CD1c-positive myeloid dendritic cell (primary cell): Measurements from ENCODE around the gene KLHDC10.
"Not testable (repeated sequence)": the region's sequence is repeated elsewhere in the genome, so short reads cannot be mapped to it uniquely, and the experiment has no call there.

Source experiments
- DNase-seq: peaks from one replicate; pipeline ENCODE4 v3.0.0-alpha.2; 2016; ENCODE audit errors: extremely low spot score

KLHDC10 gene

DNA sequence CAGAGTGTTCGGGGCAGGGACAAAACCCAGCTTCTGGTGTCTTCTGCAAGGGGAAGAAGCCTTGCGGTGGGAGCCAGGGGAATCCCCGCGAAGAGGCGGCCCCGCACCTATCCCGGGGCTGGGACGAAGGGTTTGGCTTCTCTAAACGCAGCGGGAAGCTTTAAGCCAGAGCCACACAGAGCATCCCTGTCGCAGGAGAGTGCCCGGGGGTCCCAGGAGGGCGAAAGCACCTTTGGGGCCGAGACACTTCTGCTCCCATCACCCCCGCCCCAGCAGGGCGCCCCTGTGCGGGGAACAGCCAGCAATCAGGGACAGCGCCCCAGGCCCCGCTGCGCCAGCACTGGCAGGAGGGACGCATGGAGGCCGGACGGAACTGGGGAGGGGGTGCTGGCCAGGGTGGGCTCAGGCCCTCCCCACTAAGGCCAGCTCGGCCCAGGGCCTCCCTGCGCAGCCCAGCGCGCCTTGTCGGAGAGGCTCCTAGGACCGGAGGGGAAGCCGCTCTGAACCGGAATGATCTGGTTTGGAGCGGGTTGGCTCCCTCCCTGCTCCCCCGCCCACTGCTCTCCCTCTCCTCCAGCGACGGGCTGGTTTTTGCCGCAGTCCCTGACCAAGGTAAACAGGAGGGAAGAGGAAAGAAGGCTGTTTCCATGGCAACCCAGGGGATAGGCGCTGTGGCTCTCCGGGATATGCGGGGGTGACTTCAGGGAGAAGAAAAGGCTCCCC, 71.0 kb downstream of the KLHDC10 start:
- DNase-seq = peak; percentile 47

DNA sequence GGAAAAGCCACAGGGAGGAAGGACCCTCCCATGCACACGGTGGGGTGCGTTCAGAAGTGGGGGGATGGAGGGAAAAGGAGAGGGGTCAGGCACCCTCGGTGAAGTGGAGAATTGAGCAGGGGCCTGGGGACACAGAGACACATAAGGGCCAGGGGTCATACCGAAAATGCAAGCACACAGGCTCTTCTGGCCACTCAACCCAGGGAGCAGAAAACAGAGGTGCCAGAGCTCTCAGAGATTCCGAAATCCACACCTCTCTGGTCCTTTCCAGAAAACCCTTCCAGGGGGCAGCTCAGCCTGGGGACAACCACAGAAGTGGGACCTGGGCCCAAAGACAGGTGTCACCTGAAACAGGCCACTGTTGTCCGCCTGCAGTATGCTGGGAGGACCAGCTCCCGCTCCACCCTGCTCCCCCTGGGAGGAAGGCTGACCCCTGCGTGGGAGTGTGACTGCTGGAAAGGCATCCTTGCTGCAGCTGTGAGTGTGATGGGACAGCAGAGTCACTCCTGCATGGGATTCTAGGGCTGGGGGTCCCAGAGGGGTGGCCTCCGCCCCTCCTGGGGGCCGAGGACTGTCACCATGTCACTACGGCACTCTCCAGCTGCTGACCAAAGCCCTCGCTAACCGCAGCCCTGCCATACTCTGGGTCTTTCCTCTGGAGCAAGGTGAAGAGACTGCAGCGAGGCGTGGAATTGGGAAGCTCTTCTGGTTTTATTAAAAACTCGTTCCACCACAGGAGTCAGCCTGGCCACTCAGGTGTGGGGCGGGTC, 71.7 kb downstream of the KLHDC10 start:
- no peak for DNase-seq

DNA sequence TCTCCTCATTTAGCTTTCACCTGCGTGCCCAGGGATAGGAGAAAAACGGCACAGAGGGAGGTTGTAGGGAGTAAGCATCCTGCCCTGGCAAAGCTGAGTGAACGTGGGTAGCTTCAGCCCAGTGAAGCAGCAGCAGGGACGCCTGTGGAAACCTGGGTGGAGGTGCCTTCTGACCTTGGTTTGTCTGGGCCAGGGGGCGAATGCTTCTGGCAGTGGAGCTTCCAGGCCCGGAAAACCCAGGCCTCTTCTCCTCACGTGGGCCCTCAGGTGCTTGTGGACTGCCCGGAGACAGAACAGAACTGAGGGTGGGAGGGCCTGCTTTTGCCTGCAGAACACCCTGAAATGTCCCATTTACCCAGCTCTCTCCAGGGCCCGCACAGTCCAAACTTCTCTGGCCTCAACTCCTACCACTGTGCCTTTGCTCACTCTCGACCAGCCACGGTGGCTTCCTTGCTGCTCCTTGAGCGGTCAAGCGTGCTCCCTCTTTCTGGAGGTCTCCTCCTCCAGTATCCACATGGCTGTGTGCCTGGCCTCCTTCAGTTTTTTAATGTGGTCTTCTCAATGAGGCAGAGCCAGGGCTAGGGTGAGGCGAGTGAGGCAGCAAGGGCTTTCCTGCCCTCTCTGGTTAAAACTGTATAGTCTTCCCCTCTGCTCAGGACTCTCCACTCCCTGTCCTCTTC, 72.5 kb downstream of the KLHDC10 start:
- DNase-seq = no peak

- no peak for DNase-seq
Observed at GRCh38 chr7:130143334-130143732, 73.0 kb downstream of the KLHDC10 start.

DNA sequence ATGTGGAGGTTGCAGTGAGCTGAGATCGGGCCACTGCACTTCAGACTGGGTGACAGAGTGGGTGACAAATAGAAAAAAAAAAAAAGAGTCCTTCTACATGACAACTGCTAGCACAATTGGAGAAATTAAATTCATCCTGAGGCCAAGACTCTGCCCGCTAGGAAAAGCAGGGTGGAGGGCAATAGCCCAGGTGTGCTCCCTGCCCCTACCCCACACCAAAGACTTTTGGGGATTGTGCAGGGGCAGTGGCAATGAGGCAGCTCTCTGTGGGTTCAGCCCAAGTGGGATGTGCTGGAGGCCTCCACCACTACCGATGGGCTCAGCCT, 73.6 kb downstream of the KLHDC10 start:
- DNase-seq = no peak

GRCh38 chr7:130144312-130145171, 74.2 kb downstream of the KLHDC10 start:
- DNase-seq = no peak

- DNase-seq = no peak
Observed at GRCh38 chr7:130145424-130146100, 75.2 kb downstream of the KLHDC10 start.

- DNase-seq = not testable (repeated sequence)
Observed at GRCh38 chr7:130146142-130146541, 75.8 kb downstream of the KLHDC10 start.

DNA sequence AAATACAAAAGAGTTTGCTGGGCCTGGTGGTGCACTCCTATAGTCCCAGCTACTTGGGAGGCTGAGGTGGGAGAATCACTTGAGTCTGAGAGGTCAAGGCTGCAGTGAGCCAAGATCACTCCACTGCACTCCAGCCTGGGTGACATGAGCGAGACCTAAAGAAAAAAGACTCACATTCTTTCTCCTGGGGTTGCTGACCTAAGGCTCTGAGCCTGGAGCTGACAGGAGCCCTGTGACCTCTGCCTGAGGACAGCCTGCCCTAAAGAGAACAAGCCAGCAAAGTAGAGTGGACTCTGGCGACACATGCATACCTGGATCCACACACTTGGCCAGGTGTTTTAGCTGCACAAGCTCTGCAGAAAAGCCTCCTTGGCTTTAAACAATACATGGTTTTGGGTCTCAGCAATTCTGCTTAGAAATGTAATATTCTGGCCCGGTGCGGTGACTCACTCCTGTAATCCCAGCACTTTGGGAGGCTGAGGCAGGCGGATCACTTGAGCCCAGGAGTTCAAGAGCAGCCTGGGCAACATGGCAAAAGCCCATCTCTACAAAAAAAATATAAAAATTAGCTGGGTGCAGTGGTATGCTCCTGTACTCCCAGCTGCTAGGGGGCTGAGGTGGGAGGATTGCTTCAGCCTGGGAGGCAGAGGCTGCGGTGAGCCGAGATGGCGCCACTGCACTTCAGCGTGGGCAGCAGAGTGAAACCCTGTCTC, 76.5 kb downstream of the KLHDC10 start:
- DNase-seq = no peak

DNA sequence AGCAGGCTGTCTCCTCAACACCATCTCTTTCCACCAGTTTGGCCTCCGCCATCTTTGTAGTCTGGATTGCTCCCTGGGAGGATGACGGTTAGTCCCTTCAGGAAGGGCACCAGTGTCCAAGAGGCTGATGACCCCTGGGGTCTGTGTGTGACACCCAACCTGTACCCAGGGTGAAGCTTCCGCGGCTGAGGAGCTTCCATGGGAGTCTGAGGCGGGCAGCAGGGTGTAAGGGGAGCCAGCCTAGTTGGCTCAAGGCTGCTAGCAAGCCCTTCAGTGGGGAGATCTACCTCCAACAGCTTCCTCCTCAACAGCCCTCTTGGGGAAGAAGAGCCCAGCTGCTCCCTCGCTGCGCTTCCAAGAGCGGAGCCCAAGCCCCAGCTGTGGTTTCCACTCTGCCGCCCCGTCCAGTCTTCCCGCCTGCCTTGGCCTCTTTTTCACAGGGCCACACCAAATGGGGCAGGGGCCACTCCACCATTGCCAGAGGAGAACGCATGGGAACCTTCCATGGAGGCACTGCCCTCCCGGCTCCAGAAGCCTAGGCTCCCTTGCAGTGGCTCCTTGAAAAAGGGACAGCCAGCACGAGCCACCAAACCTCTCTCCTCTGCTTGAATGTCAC, 77.5 kb downstream of the KLHDC10 start:
- DNase-seq = no peak

DNA sequence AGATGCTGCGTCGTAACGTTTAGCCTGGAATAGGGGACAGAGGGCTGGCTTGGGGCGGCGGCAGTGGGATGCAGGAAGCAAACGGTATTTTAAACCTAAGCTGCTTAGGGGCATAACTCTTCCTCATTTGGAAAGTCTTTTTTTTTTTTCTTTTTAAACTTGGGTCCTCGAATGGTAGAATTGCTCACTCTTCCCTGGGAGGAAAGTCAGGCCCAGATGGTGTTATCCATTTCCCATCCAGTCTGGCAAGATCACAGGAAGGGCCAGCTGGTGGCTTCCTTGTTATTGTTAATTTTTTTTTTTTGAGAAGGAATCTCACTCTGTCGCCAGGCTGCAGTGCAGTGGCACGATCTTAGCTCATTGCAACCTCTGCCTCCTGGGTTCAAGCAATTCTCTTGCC, 78.2 kb downstream of the KLHDC10 start:
- DNase-seq = no peak

DNA sequence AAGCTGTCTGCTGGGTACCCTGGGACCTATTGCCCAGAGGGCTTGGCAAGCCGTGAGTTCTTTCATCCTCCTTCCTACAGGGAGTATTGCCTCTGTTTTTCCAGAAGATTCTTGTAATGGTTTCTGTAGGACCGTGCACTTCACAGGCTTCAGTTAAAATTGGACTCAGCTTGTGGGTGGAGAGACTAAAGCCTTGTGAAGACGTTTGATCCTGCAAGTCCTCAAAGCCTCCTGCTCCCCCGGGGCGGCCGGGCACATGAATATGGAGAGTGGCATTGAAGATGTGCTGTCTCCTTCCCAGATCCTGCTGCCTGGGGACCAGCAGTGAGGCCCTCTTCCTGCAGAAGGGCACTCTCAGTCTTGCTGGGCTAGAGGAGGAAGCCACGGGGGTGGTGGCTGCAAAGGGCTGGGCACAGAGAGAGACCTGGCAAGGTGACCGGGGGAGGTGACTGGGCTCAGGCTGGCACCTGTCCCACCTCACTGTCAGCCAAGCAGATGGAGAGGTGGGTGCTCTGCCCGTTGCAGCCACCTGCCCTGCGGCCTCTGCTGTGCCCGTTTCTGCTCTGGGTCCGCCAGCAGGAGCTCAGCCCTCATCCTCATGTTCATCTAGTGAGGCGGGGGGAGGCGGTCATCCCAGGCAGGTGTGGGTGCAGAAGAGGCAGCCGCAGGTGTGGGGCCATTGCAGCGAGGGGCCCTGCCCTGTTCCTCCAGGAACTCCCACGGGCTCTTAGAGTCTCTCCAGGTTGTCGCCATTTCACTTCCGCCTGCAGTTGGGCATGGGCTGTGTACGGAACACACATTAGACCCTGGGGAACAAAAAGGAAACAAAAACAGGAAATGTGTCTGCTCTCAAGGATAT, 79.2 kb downstream of the KLHDC10 start:
- DNase-seq = peak; percentile 23

DNA sequence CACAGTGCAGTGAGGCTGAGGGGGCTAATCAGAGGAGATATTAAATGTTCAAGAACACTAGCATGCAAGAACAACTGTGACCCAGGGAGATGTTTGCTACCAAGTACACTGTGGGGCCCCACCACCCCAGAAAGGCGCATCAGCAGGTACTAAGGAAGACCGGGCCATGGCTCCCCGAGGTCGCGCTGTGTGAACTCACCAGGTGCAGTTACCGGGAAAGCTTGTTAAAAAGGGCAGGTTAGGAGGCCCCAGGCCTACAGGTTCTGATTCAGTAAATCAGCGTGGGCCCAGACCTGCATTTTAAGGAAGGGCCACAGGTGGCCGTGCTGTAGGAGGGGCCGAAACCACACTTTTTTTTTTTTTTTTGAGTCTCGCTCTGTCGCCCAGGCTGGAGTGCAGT, 80.3 kb downstream of the KLHDC10 start:
- no peak for DNase-seq

DNA sequence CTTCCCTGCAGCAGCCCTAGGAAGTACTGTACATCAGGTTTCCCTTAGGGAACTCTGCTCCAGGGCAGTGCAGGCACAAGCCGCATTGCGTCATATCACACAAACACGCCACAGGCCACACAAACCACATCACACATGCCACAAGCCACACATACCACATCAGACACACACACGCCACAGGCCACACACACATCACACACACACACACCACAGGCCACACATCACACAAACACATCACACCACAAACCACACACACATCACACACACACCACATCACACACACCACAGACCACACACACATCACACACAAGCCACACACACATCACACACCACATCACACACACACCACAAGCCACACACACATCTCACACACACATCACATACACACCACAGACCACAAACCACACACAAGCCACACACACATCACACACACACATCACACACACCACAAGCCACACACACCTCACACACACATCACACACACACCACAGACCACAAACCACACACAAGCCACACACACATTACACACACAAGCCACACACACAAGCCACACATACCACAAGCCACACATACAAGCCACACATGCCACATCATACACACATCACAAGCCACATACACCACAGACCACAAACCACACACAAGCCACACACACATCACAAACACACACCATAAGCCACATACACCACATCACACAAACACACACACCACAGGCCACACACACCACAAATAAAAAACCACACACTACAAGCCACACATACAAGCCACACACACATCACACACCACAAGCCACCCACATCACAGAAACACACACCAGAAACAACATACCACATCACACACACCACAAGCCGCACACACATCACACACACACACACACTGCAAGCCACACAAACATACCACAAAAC, 81.5 kb downstream of the KLHDC10 start:
- DNase-seq = peak; percentile 6

DNA sequence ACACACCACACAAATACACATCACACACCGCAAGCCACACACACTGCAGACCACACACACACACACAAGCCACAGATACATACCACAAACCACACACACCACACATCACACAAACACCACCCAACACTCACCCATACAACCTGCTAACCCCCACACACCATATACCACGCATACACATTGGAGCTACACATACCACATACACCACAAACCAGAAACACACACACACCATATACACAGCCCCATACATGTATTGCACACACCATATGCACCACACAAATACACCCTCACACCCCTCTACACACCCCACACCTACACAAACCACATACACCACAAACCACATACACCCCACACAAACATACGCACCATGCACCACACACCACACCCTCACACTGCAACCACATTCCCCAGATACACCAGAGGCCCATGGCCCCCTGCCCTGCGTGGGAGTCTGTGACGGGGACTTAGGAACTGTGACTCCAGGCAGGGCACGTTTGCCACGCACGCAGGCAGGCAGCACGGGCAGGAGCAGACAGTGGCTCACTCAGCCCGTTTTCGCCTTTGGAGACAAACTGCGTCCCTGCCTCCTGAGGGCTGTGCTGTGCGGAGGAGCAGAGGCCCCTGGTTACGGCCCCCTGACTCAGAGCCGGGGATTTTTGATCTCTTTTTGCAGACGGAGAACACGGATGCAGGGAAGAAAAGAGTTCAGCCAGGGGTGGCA, 82.3 kb downstream of the KLHDC10 start:
- DNase-seq = peak; percentile 3

DNA sequence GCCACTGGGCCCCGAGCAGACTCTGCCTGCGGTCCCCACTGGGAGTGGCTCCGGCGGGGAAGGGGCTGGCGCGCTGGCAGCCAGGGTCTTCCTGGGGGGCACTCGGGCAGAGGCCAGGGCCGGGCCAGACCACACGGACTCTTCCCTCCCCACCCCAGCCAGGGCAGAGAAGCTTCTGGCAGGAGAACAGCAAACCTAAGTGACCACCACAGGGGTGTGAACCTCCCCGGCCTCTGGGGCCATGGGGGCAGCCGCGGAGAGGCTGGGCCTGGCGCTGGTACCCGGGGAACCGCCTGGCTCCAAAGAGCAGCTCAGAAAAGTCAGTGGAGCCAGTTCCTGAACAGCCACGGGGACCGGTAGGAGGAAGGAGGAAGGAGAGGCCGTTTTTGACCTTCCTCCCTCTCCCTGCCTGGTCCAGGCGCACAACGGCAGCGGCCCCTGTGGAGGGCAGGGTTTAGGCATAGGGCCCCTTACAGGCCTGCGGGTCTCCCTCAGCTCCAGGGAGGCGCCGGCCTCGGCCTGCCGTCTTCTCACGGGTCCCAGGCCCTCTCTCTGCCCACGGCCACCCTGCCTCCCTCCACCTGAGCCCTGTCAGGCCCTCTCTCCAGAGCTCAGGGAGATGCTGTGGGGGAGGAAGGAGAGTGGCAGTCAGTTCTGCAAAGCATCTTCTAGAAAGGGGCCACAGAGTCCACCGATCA, 83.0 kb downstream of the KLHDC10 start:
- no peak for DNase-seq

- no peak for DNase-seq
Observed at GRCh38 chr7:130154131-130154500, 83.8 kb downstream of the KLHDC10 start.
